ENCODE data around the gene ESR1. TPM values are rescaled to one million over a fixed set of nuclear protein-coding genes. Genes with fewer than 3 reads are reported as not detected.

Gene ESR1
- total and polyA plus RNA-seq, 2 donors (not counting 3 experiments of a cell fraction or from before 2014, with no cell fraction given) = 0.01 TPM; not detected in 1

DNA sequence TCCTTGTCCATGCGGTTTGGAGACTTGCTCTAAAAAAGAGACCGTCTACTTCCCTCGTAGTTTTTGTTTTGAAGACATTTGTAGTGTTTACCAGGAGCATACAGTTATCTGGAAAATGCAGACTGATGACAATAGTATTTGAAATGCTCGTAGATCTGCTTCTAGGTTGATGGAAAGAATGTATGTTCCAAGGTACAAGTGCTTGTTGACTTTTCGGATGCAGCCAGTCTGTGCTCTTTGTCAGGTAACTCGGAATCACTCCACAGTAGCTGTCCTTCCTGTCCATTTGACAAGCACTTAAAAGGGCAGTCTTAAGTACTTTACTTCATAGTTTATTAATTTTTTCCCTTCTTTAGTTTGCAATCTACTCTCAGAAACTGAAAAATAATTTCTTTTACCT lies 194.8 kb downstream of the ESR1 start:
- H3K79me2 ChIP-seq (ENCODE audit: control insufficient read depth, insufficient read depth, low read length) = no peaks in the 10 kb centered on the region
- dilution Hi-C loops (cut with MboI; ENCODE audit: extremely low pct_ligation_motif_present, low sequenced_read_pairs) = no loop called here
- ChIA-PET POLR2A (no interaction called here), CTCF (interaction anchor here (1.4 to 2.4 kb wide), 2 partner anchors 9 to 122 kb away, joined by 3 to 8 read pairs; no protein-coding TSS in a partner anchor)
- no peak overlapping the region for H3K4me3 ChIP-seq (replicated peaks in 1 of 3; ENCODE audit: insufficient read depth in 1 of 3, low read depth in 1 of 3, low read length in 3 of 3)
- FAIRE-seq (no peak), DNase-seq (ENCODE audit: low read depth, low spot score) (no peak)
- no peak overlapping the region for H3K27ac ChIP-seq (ENCODE audit: insufficient read depth, low read depth, low read length)
- peaks cover 5 to 11% of the 10 kb centered on the region in 2 experiments for H3K27me3 ChIP-seq (ENCODE audit: control insufficient read depth in 2 of 2, insufficient read depth in 2 of 2, low read length in 2 of 2)
- peaks cover 8% of the 10 kb centered on the region for H3K4me1 ChIP-seq (ENCODE audit: control insufficient read depth, extremely low read depth, insufficient read depth, low read length)
- TF ChIP-seq GATA2 (IDR thresholded peaks at IDR 0.05; ENCODE audit: insufficient read depth, insufficient read length, low read depth, low read length) (no peak), MYC (IDR thresholded peaks at IDR 0.05; ENCODE audit: low read depth, low read length) (no peak), JUN (IDR thresholded peaks at IDR 0.05; ENCODE audit: borderline replicate concordance, insufficient read depth, insufficient read length, low read depth) (no peak), POLR2A (IDR thresholded peaks at IDR 0.05; ENCODE audit: low read depth, low read length) (no peak), POLR2AphosphoS5 (IDR thresholded peaks at IDR 0.05; ENCODE audit: insufficient read depth, low read depth, low read length) (no peak), FOS (IDR thresholded peaks at IDR 0.05; ENCODE audit: borderline replicate concordance, insufficient read depth, low read length) (no peak), EZH2 (IDR thresholded peaks at IDR 0.05; ENCODE audit: borderline replicate concordance, low read depth, low read length, severe bottlenecking) (no peak)
- TF ChIP-seq, protein P1, sequence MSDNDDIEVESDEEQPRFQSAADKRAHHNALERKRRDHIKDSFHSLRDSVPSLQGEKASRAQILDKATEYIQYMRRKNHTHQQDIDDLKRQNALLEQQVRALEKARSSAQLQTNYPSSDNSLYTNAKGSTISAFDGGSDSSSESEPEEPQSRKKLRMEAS (IDR thresholded peaks at IDR 0.05; ENCODE audit: insufficient read depth, insufficient read length) = no peak
- TF ChIP-seq, protein P2, sequence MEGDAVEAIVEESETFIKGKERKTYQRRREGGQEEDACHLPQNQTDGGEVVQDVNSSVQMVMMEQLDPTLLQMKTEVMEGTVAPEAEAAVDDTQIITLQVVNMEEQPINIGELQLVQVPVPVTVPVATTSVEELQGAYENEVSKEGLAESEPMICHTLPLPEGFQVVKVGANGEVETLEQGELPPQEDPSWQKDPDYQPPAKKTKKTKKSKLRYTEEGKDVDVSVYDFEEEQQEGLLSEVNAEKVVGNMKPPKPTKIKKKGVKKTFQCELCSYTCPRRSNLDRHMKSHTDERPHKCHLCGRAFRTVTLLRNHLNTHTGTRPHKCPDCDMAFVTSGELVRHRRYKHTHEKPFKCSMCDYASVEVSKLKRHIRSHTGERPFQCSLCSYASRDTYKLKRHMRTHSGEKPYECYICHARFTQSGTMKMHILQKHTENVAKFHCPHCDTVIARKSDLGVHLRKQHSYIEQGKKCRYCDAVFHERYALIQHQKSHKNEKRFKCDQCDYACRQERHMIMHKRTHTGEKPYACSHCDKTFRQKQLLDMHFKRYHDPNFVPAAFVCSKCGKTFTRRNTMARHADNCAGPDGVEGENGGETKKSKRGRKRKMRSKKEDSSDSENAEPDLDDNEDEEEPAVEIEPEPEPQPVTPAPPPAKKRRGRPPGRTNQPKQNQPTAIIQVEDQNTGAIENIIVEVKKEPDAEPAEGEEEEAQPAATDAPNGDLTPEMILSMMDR (IDR thresholded peaks at IDR 0.05; ENCODE audit: extremely low read depth in 1 of 2, insufficient read depth in 1 of 2, low read depth in 1 of 2, low read length in 2 of 2) = no peak
- H3K36me3 ChIP-seq (ENCODE audit: control insufficient read depth in 2 of 2, extremely low read depth in 1 of 2, insufficient read depth in 2 of 2, low read length in 2 of 2) = no peaks in the 10 kb centered on the region
- H3K9me1 ChIP-seq (replicated peaks; ENCODE audit: control insufficient read depth, extremely low read depth, insufficient read depth, low read length) = no peaks in the 10 kb centered on the region
- no peak overlapping the region for H3K9ac ChIP-seq (replicated peaks; ENCODE audit: extremely low read depth, insufficient read depth, low read length)
- no peaks in the 10 kb centered on the region for H4K20me1 ChIP-seq (replicated peaks; ENCODE audit: control insufficient read depth, extremely low read depth, insufficient read depth, low read length)
- H3K9me3 ChIP-seq (replicated peaks; ENCODE audit: control insufficient read depth, insufficient read depth, low read length) = no peaks in the 10 kb centered on the region
- H3K4me2 ChIP-seq (ENCODE audit: insufficient read depth, low read length) = no peak overlapping the region
- H2AFZ ChIP-seq (ENCODE audit: low read depth, low read length) = no peak overlapping the region
- intact Hi-C loops (cut with micrococcal nuclease) = no loop called here
- BruUV-seq (replicated peaks) = no TSS peak
